Activated naive CD8-positive, alpha-beta T cell treated with anti-CD3 and anti-CD28 coated beads, Interleukin-2, amount 50 U/mL, for 24 hours (primary cell): Measurements from ENCODE around the gene RNF130.
"Not testable (repeated sequence)": the region's sequence is repeated elsewhere in the genome, so short reads cannot be mapped to it uniquely, and the experiment has no call there.

Experiments
- ATAC-seq: fragments of 150-1000 bp; cut with Tn5 transposase; one replicate; pipeline ENCODE4 v1.10.0; 2021
- DNase-seq: peaks from one replicate; pipeline ENCODE4 v3.0.0; 2021
- H3K27ac Mint-ChIP-seq: one replicate; pipeline ENCODE4 v1.8.0; 2021; ENCODE audit warnings: mild to moderate bottlenecking, mixed read lengths
- H3K27me3 Mint-ChIP-seq: one replicate; pipeline ENCODE4 v1.8.0; 2021; ENCODE audit warnings: mixed read lengths
- H3K36me3 Mint-ChIP-seq: one replicate; pipeline ENCODE4 v1.8.0; 2021; ENCODE audit warnings: low read depth, mixed read lengths
- H3K4me1 Mint-ChIP-seq: one replicate; pipeline ENCODE4 v1.8.0; 2021; ENCODE audit warnings: mixed read lengths
- H3K4me3 Mint-ChIP-seq: one replicate; pipeline ENCODE4 v1.8.0; 2021; ENCODE audit warnings: mild to moderate bottlenecking, moderate library complexity, mixed read lengths
- H3K9me3 Mint-ChIP-seq: one replicate; pipeline ENCODE4 v1.8.0; 2021; ENCODE audit warnings: mixed read lengths

Gene RNF130

DNA sequence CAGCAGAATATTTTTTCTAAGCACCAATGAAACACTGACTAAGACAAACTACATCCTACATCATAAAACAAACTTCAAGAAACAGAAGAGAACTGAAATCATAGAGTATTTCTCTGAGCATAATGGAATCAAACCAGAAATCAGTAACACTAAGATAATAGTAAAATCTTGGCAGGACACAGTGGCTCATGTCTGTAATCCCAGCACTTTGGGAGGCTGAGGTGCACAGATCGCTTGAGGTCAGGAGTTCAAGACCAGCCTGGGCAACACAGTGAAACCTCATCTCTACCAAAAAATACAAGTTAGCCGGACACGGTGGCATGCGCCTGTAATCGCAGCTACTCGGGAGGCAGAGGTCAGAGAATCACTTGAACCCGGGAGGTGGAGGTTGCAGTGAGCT, 63.1 kb downstream of the RNF130 start:
- no peak overlapping the region for H3K27ac Mint-ChIP-seq
- no peak for ATAC-seq
- no peak overlapping the region for H3K4me3 Mint-ChIP-seq
- H3K4me1 Mint-ChIP-seq: peaks cover 25% of the 10 kb centered on the region
- H3K36me3 Mint-ChIP-seq: peaks cover 5% of the 10 kb centered on the region
- H3K9me3 Mint-ChIP-seq: no peaks in the 10 kb centered on the region
- DNase-seq: no peak
- H3K27me3 Mint-ChIP-seq: no peaks in the 10 kb centered on the region

DNA sequence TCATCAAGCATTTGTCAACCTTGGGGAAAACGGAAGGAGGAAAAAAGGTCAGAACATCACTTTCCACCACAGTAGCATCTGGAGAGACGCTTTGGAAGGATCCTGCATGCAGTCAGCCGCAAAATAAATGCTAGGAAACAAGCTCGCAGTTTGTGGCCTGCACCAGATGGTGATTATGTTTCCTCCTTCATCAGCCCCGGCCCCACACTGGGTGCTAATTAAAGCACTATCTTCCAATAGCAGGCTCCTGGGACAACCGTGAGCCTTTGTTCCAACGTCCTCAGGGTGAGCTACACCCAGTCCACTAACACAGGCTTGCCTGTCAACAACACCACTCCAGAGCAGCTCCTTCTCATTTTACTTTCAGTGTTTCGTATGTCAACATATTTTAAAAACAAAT, 64.0 kb downstream of the RNF130 start:
- ATAC-seq (no peak), DNase-seq (no peak)
- Mint-ChIP-seq H3K4me1 (peaks cover 25% of the 10 kb centered on the region), H3K4me3 (no peak overlapping the region), H3K9me3 (no peaks in the 10 kb centered on the region), H3K27ac (no peak overlapping the region), H3K27me3 (no peaks in the 10 kb centered on the region), H3K36me3 (peaks cover 6% of the 10 kb centered on the region)

DNA sequence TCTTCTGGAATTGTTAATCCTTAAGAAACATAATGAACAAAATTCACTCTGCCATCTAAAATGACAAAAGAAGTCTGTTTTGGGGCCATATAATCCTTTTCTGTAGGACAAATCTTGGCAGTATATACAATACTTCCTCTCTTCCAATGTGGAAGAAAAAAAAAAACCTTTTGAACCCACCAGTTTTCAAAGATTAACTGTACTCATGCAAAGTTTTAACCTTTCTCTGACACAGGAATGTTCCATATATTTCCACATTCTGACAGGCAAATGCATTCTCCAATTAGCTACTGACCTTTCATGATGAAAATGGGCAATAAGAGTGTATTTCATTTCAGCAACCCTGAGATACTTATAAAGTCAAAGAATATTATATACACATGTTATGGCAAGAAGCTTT, 65.4 kb downstream of the RNF130 start:
- Mint-ChIP-seq H3K36me3 (peaks cover 8% of the 10 kb centered on the region), H3K4me3 (no peak overlapping the region), H3K9me3 (no peaks in the 10 kb centered on the region), H3K27ac (no peak overlapping the region), H3K4me1 (peaks cover 25% of the 10 kb centered on the region), H3K27me3 (no peaks in the 10 kb centered on the region)
- no peak for DNase-seq
- no peak for ATAC-seq

GRCh38 chr5:180003127-180003526, 68.4 kb downstream of the RNF130 start:
- Mint-ChIP-seq H3K9me3 (no peaks in the 10 kb centered on the region), H3K36me3 (peaks cover 4% of the 10 kb centered on the region), H3K4me1 (peaks cover 21% of the 10 kb centered on the region), H3K27me3 (no peaks in the 10 kb centered on the region), H3K27ac (no peak overlapping the region), H3K4me3 (no peak overlapping the region)
- DNase-seq (no peak), ATAC-seq (no peak)

DNA sequence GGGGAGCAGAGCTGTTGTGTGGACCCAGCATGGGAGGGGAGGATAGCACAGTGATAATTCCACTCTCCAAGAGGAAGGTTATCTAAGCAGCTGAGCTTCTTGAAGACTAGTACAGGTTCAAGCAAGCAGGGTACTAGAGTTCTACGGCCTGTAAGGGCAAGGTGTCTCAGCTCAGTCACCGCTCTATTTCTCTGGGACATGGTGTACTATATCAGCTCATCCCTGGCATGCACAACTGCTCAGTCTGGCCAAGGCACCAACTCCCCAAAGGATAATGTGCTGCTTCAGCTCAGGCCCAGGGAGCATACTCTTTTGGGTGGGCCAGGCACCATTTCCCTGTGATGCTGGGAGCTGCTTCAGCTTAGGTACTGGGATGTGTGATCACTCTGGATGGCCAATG, 69.8 kb downstream of the RNF130 start:
- peaks cover 9% of the 10 kb centered on the region for H3K4me1 Mint-ChIP-seq
- no peak for DNase-seq
- no peak overlapping the region for H3K4me3 Mint-ChIP-seq
- peaks cover 4% of the 10 kb centered on the region for H3K36me3 Mint-ChIP-seq
- H3K9me3 Mint-ChIP-seq: no peaks in the 10 kb centered on the region
- ATAC-seq: no peak
- no peaks in the 10 kb centered on the region for H3K27me3 Mint-ChIP-seq
- no peak overlapping the region for H3K27ac Mint-ChIP-seq

- no peaks in the 10 kb centered on the region for H3K27me3 Mint-ChIP-seq
- peaks cover 3% of the 10 kb centered on the region for H3K4me1 Mint-ChIP-seq
- ATAC-seq (no peak), DNase-seq (no peak)
- H3K9me3 Mint-ChIP-seq: no peaks in the 10 kb centered on the region
- H3K4me3 Mint-ChIP-seq: no peak overlapping the region
- peaks cover 4% of the 10 kb centered on the region for H3K36me3 Mint-ChIP-seq
- no peak overlapping the region for H3K27ac Mint-ChIP-seq
Observed at GRCh38 chr5:180001136-180001535, 70.4 kb downstream of the RNF130 start.

GRCh38 chr5:179998485-179998884, 73.1 kb downstream of the RNF130 start:
- no peaks in the 10 kb centered on the region for H3K4me1 Mint-ChIP-seq
- DNase-seq: no peak
- ATAC-seq: no peak
- no peak overlapping the region for H3K4me3 Mint-ChIP-seq
- H3K9me3 Mint-ChIP-seq: peaks cover 8% of the 10 kb centered on the region
- H3K27ac Mint-ChIP-seq: no peak overlapping the region
- peaks cover 2% of the 10 kb centered on the region for H3K36me3 Mint-ChIP-seq
- H3K27me3 Mint-ChIP-seq: no peaks in the 10 kb centered on the region

DNA sequence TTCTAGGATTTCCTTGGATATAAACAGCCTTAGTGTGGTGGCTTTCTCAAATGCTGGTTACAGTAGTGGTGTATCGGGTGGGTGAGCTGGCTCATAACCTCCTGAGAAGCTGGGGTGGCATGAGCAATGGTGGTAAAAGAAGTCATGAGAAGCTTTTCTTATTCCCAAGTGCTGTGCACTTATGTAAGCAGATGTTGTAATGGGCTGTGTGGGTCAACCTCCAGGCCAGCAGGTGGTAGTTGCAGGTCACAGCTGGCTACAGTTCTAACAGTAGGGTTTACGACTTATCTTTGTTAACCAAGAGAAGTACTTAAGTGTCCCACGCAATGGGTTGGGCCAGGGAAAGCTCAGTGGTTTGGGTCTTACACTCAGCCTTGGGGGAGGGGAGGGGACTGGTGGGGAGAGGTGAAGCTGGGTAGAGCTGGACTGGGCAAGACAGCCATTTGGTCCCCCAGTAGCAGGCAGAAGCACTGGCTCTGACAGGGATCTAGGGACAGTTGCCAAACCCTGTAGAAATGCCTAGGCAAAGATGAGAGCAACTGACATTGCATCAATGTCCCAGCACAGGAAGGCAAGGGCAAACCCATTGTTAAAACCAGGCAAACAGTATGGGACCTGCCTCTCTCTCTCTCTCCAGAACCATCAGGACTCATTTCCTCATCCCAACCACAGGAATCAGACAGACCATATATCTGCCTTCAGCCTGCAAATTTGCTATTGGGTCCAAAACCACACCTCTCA, 76.8 kb downstream of the RNF130 start:
- ATAC-seq (no peak), DNase-seq (no peak)
- Mint-ChIP-seq H3K4me1 (no peaks in the 10 kb centered on the region), H3K27me3 (no peaks in the 10 kb centered on the region), H3K9me3 (peaks cover 13% of the 10 kb centered on the region), H3K27ac (no peak overlapping the region), H3K36me3 (peaks cover 4% of the 10 kb centered on the region), H3K4me3 (no peak overlapping the region)

- not testable (repeated sequence) for DNase-seq, H3K4me3 Mint-ChIP-seq, ATAC-seq, H3K27me3 Mint-ChIP-seq, H3K36me3 Mint-ChIP-seq, H3K4me1 Mint-ChIP-seq, H3K27ac Mint-ChIP-seq
- H3K9me3 Mint-ChIP-seq: peaks cover 13% of the 10 kb centered on the region
Observed at GRCh38 chr5:179992855-179993254, 78.7 kb downstream of the RNF130 start.

GRCh38 chr5:179991106-179991505, 80.5 kb downstream of the RNF130 start:
- Mint-ChIP-seq H3K36me3 (peaks cover 4% of the 10 kb centered on the region), H3K4me3 (no peak overlapping the region), H3K27ac (no peak overlapping the region), H3K9me3 (peaks cover 13% of the 10 kb centered on the region), H3K4me1 (no peaks in the 10 kb centered on the region), H3K27me3 (no peaks in the 10 kb centered on the region)
- DNase-seq (no peak), ATAC-seq (no peak)

- H3K27me3 Mint-ChIP-seq, H3K4me3 Mint-ChIP-seq, H3K4me1 Mint-ChIP-seq, H3K36me3 Mint-ChIP-seq, H3K27ac Mint-ChIP-seq, DNase-seq, ATAC-seq: not testable (repeated sequence)
- H3K9me3 Mint-ChIP-seq: peaks cover 13% of the 10 kb centered on the region
Observed at GRCh38 chr5:179990525-179990924, 81.0 kb downstream of the RNF130 start.

- ATAC-seq (no peak), DNase-seq (no peak)
- Mint-ChIP-seq H3K9me3 (peaks cover 4% of the 10 kb centered on the region), H3K4me3 (no peak overlapping the region), H3K4me1 (no peaks in the 10 kb centered on the region), H3K27me3 (no peaks in the 10 kb centered on the region), H3K27ac (no peak overlapping the region), H3K36me3 (peaks cover 2% of the 10 kb centered on the region)
Observed at GRCh38 chr5:179986328-179986727, 85.2 kb downstream of the RNF130 start.

GRCh38 chr5:179981636-179982035, 89.9 kb downstream of the RNF130 start:
- Mint-ChIP-seq H3K36me3 (no peaks in the 10 kb centered on the region), H3K27me3 (no peaks in the 10 kb centered on the region), H3K4me1 (no peaks in the 10 kb centered on the region), H3K9me3 (no peaks in the 10 kb centered on the region), H3K27ac (no peak overlapping the region), H3K4me3 (no peak overlapping the region)
- ATAC-seq (no peak), DNase-seq (no peak)

DNA sequence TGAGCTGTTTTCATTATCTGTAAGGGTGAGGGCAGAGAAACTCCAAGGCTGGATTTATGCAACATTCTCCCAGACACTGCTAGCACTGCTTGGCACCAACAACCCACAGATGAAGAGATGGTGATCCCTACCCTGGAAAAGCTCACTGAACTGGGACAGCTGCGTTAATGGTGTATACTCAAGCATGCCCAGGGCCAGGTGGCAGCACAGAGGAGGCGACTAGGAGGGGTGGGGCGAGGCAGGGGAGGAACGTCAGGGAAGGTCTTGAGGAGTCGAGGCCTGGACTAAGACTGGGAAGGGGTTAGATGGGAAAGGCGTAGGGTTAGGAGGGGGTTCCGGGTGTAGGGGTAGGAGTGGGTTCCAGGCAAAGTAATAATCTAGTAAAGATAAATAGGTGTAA, 90.8 kb downstream of the RNF130 start:
- DNase-seq: no peak
- H3K36me3 Mint-ChIP-seq: no peaks in the 10 kb centered on the region
- no peak for ATAC-seq
- no peaks in the 10 kb centered on the region for H3K9me3 Mint-ChIP-seq
- H3K27me3 Mint-ChIP-seq: no peaks in the 10 kb centered on the region
- no peak overlapping the region for H3K4me3 Mint-ChIP-seq
- H3K27ac Mint-ChIP-seq: no peak overlapping the region
- no peaks in the 10 kb centered on the region for H3K4me1 Mint-ChIP-seq

DNA sequence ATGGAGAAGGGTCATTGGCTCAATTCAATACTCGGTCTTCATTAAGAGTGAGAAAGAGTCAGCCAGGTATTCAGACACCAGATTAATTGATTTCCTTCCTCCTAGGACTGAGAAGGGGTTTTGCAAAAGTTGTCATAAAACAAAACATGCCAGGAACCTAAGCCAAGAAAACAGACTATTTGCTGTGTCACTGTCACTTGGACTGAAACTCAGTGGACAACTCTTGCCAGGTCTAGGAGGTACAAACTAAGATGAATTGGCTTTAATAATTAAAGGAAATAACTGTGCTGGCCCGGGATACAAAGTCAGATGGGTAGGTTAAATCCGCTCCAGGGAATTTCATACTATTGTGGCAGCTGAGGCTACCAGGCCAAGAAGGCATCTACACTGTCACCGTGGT, 92.8 kb downstream of the RNF130 start:
- Mint-ChIP-seq H3K36me3 (peaks cover 3% of the 10 kb centered on the region), H3K27me3 (no peaks in the 10 kb centered on the region), H3K27ac (no peak overlapping the region), H3K9me3 (no peaks in the 10 kb centered on the region), H3K4me1 (no peaks in the 10 kb centered on the region), H3K4me3 (no peak overlapping the region)
- DNase-seq: no peak
- no peak for ATAC-seq

DNA sequence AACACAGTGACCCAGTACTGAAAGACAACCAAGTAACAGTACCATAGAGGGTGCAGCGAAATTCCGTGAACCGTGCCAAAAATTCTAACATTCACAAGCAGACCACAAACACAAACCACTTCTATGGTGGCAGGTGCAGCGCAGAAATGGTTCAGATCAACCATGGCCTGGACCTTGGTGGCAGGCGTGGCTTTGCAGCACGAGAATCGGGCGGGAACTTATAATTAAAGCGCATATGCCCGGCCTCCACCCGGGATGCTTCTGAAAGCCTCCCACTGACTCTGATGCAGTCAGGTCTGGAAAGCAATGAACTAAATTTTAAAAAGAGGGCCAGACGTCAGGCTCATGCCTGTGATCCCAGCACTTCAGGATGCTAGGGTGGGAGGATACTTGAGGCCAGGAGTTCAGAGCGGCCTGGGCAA, 95.8 kb downstream of the RNF130 start:
- no peaks in the 10 kb centered on the region for H3K27me3 Mint-ChIP-seq
- H3K4me1 Mint-ChIP-seq: peaks cover 11% of the 10 kb centered on the region

More for the DNA sequence above, 95.8 kb downstream of the RNF130 start:
- Mint-ChIP-seq H3K9me3 (no peaks in the 10 kb centered on the region), H3K27ac (no peak overlapping the region), H3K36me3 (peaks cover 3% of the 10 kb centered on the region), H3K4me3 (no peak overlapping the region)
- no peak for ATAC-seq
- no peak for DNase-seq
